ENCODE measurements around the gene SMIM15. TPM values are rescaled to one million over a fixed set of nuclear protein-coding genes. Genes with fewer than 3 reads are reported as not detected.
A peak's percentile ranks its signal among the peaks of the same experiment; 100 is the strongest.

Gene SMIM15
- total RNA-seq, 1 experiment from 2014 or later = 99.2 TPM

DNA sequence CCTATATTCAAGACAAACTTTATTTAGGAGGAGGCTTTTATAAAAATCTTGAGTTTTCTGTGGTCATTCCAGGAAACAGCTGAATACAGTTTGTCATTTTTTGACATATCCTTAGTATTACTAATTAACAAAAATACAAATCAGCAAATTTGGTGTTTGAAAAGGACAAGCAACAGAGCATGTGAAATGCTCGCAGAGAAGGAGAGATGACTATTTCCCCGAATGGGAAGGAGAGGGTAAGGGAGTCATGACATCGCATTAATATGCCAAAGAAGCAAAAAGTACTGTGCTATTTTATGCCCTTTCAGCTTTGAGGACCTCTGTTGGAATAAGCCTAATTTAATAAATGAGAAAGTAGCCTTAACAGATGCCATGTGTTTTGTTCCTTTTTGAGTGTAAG lies 1.8 kb downstream of the SMIM15 start:
- DNase-seq (ENCODE audit: low spot score) = no peak

DNA sequence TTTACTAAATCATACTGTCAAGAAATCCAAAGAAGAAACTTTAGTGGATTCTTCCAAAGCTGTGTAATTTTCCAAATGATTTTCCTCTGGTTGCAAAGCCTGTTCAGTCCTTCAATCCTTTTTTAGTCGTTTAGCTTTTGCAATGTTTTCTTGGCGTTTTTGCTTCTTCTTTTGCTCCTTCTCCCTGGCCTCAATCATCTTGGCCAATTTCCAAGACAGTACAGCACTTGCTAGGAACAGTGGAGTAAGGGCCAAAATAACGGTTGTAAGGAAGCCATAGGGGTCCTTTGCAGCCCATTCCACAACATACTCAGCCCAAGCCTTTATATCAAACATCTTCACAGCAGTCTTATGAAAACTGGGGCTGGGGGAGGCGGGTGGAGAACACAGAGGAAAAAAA lies 2.4 kb downstream of the SMIM15 start:
- DNase-seq (ENCODE audit: low spot score) = no peak

DNA sequence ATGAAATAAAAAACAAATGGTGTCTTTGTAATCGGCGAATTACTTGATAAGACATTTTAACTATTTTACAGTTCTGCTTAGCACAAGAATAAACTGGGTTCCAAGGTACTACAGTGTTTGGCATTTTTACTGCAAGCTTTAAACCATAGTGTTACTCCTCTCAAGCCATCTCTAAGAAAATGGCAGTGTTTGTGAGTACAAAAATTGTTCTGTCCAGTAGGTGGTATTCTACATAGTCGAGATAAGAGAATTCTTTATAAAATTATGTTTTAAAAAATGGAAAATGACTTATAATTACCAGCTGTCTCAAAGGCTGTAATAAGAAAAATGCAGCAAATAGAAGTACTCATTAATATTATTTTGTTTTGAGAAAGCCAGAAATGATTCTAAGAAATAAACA lies 3.2 kb downstream of the SMIM15 start:
- no peak for DNase-seq (ENCODE audit: low spot score)

DNA sequence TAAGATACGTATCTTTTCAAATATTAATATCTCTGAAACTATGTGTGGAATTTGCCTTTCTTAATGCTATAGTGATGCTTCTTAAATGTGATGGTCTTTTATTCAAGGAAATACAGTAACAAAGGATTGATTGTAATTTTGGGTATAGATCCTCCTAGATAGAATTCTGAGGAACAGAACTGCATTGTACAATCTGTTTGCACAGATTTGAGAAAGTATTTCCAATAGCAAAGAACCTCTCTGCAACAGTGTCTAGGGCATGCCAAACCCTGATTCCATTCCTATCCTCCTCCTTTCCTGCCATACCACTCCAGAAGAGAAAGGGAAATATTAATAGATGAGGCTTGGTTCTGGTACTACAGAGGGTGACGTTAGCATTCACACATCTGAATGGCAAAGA lies 10.4 kb downstream of the SMIM15 start:
- no peak for DNase-seq (ENCODE audit: low spot score)

DNA sequence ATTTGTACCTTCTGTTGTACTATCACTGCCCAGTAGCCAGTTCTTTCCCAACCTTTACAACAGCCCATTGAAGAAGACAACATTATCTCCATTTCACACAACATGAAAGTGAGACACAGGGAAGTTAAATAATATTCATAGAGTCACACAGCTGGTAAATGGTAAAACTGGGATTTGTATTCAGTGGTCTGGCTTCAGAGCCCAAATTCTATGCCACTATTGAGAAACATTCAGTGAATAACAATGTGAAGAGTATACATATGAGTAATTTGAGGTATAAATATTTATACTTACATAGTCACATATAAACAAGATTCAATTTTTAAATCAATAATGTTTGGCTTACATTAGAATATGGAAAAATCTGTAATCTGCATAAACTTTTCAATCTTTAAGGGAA lies 13.8 kb downstream of the SMIM15 start:
- no peak for DNase-seq (ENCODE audit: low spot score)

DNA sequence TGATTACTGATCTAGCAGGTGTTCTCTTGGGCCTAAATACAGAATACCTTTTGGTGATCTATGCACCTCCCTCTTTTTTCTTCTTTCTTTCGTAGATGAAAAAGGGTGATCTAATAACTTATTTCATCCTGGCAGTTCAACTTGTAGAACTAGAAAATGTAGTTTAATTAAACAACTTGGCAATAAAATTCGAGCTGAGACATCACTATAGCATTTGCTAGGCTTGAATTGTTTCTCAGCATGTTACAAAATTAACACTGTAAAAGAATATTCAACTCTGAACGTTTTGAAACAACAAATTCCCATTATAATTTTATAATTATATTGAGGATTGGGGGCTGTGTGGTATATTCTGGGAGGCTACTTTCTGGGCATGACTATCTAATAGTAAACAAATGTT lies 19.5 kb downstream of the SMIM15 start:
- DNase-seq (ENCODE audit: low spot score) = no peak

DNA sequence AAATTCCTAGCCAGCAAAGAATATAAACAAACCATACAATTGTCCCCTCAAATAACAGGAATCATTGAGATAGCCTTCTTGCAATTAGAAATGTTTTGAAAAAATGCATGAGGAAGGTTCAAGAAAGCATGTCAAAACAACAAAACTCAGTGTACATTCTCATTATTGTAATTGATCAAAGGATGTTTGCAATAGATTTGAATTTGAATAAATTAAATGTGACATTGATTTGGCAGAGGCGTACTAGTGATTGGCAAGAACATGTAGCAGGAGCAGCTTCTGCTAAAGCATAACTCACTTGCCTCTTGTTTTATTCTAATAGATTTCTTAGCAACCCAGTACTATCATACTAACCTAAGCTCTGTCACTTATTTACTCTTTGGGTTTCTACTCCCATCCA lies 19.9 kb downstream of the SMIM15 start:
- no peak for DNase-seq (ENCODE audit: low spot score)

DNA sequence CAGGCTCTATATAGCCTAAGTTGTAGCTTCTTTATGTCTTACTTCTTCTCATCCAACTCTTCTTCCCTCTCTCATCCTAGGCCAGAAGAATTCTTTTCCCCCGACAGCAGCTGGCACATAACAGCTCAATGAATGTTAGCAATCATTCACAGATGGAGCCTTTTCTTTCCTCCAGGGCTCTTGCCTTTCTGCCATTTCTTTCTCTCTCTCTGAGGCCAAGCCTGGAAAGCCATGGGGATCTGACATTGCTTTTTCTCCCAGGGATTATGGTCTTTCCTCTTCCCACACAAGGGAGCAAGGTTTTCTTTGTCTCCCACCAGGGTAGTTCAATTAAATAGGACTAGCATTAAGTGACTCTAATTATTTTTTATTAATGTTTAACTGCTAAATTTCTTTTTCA lies 20.5 kb downstream of the SMIM15 start:
- no peak for DNase-seq (ENCODE audit: low spot score)

DNA sequence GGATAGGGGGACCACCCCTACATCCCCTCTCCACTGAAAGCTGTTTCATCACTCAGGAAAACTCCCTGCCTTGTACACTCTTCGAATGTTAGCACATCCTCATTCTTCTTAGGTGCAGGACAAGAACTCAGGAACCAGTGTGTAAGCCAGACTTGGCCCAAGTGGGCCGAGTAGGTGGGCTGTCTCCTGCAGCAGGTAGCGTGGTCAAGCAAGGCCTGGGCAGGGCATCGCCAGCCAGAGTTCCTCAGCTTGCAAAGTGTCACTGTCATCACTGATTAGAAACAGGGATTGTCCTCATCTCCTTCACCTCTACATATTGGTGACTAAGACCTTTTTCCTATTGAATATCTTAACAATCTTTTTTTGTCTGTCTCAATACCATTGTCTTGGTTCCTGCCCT lies 22.3 kb downstream of the SMIM15 start:
- no peak for DNase-seq (ENCODE audit: low spot score)

DNA sequence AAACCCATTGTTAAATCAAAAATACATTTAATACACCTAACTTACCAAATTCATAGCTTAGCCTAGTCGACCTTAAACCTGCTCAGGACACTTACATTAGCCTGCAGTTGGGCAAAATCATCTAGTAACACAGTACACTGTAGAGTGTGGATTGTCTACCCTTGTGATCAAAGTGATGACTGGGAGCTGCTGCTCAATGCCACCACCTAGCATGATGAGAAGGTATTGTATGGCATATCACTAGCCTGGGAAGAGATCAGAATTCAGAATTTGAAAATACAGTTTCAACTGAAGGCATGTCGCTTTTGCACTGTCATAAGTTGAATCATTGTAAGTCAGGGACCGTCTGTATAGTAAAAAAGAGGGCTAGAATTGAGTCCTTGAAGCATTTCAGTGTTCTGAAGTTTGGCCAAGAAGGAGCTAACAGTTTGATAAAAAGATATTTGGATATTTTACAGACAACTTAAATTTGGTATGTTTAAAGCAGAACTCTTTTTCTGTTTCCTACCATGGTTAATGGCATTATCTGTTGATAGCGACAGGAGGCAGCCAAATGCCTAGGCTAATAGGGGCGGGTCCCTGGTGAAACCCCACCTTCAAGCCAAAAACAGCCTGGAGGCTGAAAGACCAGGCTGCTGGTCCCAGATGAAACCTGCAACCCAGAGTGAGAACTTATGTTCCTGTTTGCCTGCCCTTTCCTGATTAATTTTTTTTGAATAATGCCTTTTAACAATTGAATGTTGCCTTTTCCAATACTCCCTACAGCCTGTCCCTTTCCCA lies 23.0 kb downstream of the SMIM15 start:
- DNase-seq (ENCODE audit: low spot score) = peak; percentile 32

DNA sequence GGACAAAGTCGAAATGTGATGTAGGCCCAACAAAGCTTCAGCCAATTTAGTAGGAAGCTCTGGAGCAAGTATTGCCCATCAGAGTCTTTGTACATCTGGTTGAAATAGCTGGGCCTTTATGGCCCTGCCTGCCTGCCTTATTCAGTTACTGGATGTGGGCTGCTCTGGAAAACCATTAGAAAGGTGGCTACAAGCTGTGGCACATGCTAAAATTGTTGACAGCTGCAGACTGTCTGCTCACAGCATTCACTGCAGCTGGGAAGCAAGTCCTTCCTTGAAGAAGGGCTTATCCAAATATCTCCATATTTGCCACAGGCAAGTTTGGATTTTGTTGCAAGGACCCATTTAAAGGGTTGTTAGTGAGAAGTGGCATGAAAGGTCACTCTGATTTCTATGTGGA lies 24.4 kb downstream of the SMIM15 start:
- DNase-seq (ENCODE audit: low spot score) = no peak

DNA sequence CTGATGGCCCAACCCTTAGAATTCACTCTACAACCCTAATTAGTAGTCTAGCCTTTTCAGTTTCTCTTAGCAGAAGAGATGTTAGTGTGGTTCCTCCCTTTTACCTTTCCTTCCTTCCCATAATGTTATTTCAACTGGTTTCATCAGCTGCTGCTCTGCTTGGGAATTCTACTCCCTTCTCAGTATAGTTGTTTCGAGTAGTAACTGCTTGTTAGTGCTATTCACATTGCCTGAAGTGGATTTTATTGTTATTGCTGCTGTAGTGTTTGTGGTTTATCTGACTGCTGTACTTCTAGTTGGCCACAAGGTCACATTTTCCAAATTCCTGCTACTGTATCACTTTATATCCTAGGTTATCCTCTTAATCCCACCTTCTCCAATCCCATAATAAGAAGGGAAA lies 29.7 kb downstream of the SMIM15 start:
- DNase-seq (ENCODE audit: low spot score) = no peak

DNA sequence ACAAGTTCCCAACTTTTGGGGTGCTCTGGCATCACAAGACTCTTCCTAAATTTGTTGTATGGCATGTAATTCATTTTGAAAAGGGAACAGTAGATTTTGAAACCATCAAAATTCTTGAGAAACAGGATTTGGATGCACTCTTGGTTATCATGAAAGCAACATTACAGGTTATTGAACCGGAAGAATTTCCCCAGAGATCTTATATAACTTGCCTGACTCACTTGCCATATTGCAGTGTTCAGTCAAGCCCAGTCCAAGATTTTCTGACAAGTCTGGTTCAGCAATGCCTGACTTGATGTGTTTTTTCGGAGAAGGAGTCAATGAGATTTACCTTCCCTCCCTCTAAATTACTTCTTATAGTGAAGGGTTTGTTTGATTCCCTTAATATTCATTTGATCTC lies 32.0 kb downstream of the SMIM15 start:
- no peak for DNase-seq (ENCODE audit: low spot score)

DNA sequence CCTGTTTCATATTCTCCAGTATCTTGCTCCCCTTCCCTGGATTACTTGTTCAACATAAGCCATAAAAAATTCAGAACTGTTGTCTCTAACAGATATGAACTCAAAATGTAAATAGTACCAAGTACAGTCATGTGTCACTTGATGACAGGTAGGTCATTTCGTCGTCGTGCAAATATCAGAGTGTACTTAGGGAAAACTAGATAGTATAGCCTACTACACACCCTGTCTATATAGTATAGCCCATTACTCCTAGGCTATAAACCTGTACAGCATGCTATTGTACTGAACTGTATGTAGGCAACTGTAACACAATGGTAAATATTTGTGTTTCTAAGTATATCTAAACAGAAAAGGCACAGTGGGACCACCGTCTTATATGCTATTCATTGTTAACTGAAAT lies 39.1 kb downstream of the SMIM15 start:
- DNase-seq (ENCODE audit: low spot score) = no peak

DNA sequence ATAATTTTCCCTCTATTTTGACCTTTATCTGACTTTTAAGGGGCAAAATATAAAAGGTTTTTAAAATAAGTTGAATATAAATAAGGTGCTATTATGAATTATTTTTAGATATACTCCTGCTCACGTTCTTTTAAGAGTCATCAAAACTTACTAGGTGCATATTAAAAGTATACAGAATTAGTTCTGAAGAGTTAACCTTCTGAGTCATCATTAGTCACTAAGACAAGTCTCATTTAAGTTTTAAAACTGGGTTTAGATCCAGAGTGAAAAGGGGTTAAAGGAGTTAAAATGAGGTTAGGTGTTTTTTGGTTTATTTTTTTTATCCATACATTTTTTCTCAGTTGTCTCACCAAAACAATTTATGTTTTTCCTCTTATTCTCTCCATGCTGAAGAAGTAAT lies 41.7 kb downstream of the SMIM15 start:
- DNase-seq (ENCODE audit: low spot score) = no peak

DNA sequence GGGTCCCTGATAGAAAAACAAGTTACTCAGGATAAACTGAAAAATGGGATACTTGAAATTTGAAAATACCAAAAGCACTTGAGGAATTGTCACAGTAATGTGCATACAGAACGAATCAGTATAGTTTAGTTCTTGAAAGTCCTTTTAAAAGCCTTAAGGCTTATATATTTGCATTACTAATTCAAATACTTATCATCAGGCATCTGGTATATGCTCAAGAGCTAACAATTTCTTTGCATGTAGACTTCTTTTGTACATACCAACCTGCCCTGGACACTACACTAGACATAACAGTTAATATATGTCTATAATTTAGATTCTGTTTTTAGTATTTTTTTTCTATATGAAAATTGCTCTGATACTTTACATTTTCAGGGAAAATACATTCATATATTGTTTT lies 43.2 kb downstream of the SMIM15 start:
- no peak for DNase-seq (ENCODE audit: low spot score)

DNA sequence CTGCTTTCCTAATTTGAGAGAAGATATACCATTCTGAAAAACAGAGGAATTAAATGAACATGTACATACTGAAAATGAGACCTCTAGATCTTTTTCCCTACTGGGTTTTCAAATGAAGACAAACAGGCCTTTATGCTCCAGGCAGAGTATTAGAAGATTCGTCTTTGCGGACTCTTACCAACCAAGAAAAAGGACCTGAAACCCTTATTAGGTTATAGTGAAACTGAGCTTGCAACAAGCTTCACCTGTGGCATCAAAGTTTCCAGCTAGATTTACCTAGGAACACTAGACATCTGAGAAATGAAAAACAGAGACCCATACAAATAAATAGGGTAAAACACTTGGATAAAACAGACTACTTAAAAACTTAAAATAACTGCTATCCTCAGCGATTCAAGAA lies 46.3 kb downstream of the SMIM15 start:
- no peak for DNase-seq (ENCODE audit: low spot score)

DNA sequence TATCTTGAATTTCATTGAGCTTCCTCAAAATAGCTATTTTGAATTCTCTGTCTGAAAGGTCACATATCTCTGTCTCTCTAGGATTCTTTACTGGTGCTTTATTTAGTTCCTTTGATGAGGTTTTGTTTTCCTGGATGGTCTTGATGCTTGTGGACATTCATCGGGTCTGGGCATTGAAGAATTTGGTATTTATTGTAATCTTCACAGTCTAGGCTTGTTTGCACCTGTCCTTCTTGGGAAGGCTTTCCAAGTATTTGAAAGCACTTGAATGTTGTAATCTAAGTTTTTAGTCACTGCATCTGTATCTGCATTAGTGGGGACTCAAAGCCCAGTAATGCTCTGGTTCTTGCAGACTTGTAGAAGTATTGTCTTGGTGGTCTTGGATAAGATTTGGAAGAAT lies 47.8 kb downstream of the SMIM15 start:
- no peak for DNase-seq (ENCODE audit: low spot score)

Other genes with a start within 250 kb of the SMIM15 start
- 4.3 and 12.4 TPM in 2 replicates for gene ERCC8, start 217.4 kb downstream of the SMIM15 start, total RNA-seq (2014; rRNA removed; shearing (Covaris generic))
- 18.4 and 26.0 TPM in 2 replicates for gene NDUFAF2, start 217.3 kb downstream of the SMIM15 start, total RNA-seq (2014; rRNA removed; shearing (Covaris generic))
- 3.0 and 3.2 TPM in 2 replicates for gene ZSWIM6, start 169.8 kb upstream of the SMIM15 start, total RNA-seq (2014; rRNA removed; shearing (Covaris generic))

All from HT-29 (cell line).